ENCODE results near the gene OR5C1. TPM values are rescaled to one million over a fixed set of nuclear protein-coding genes. Genes with fewer than 3 reads are reported as not detected.
A peak's percentile ranks its signal among the peaks of the same experiment; 100 is the strongest.
"Not testable (repeated sequence)": the region's sequence is repeated elsewhere in the genome, so short reads cannot be mapped to it uniquely, and the experiment has no call there.

Gene OR5C1
- total and polyA plus RNA-seq, 7 experiments from 2014 or later = not detected

DNA sequence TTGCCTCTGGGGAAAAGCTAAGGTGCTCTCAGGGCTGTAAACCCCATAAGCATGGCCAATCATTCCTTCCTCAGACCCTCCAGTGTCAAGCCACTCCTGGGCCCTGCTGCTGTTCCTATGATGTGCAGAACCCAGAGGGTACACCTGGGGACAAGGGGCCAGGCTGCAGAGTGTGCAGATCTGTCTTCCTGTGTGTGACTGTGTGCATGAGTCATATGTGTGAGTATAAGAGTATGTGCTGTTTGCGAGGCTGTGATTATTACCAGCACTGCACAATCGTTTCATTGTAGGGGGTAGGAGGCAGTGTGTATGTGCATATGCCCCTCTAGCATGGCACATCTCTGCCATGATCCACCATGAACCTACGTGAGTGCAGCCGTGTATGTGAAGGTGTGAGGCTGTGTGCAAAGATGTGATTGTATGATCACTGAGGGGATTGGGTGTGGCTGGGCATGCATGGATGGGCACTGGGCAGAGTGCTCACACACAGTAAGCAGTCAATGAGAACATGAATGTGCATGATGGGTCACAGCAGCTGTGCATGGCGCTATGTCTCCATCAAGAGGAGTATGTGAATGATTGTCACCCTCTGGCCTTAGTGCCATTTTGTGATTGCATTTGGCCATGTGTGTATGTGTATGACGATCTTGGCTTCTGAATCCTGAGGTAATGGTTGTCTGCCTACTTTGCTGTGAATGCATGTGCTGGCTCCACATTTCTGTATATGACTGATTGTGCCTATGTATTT lies 8.8 kb downstream of the OR5C1 start:
- H3K27ac ChIP-seq (ENCODE audit: low read depth, low read length) = no peak overlapping the region
- Mint-ChIP-seq H3K4me3 (no peak overlapping the region), H3K9me3 (peaks cover 0 to 1% (median 0%) of the 10 kb centered on the region in 11 donors), H3K36me3 (peaks cover 0 to 11% (median 5%) of the 10 kb centered on the region in 5 donors), H3K4me1 (no peaks in the 10 kb centered on the region), H3K27ac (no peak overlapping the region), H3K27me3 (peaks cover 0 to 3% (median 0%) of the 10 kb centered on the region in 5 donors)
- H3K27me3 ChIP-seq (ENCODE audit: control insufficient read depth in 2 of 2, insufficient read depth in 2 of 2, low read length in 2 of 2) = no peaks in the 10 kb centered on the region
- POLR2A ChIA-PET = no interaction called here
- CTCF ChIA-PET = interaction anchor here (0.7 kb wide), 1 partner anchor 366 kb away, joined by 3 read pairs; no protein-coding TSS in a partner anchor
- DNase-seq = no peak
- no peaks in the 10 kb centered on the region for H3K4me1 ChIP-seq (ENCODE audit: control insufficient read depth in 2 of 2, insufficient read depth in 2 of 2, low read length in 2 of 2)
- H3K36me3 ChIP-seq (ENCODE audit: control insufficient read depth in 2 of 3, insufficient read depth in 3 of 3, low read length in 3 of 3) = no peaks in the 10 kb centered on the region
- H3K9me3 ChIP-seq (ENCODE audit: control insufficient read depth in 2 of 3, low read length in 3 of 3) = no peaks in the 10 kb centered on the region
- intact Hi-C loops (cut with micrococcal nuclease) = no loop called here
- no peak overlapping the region for H3K4me3 ChIP-seq (ENCODE audit: low read length)
- no peak for ATAC-seq

DNA sequence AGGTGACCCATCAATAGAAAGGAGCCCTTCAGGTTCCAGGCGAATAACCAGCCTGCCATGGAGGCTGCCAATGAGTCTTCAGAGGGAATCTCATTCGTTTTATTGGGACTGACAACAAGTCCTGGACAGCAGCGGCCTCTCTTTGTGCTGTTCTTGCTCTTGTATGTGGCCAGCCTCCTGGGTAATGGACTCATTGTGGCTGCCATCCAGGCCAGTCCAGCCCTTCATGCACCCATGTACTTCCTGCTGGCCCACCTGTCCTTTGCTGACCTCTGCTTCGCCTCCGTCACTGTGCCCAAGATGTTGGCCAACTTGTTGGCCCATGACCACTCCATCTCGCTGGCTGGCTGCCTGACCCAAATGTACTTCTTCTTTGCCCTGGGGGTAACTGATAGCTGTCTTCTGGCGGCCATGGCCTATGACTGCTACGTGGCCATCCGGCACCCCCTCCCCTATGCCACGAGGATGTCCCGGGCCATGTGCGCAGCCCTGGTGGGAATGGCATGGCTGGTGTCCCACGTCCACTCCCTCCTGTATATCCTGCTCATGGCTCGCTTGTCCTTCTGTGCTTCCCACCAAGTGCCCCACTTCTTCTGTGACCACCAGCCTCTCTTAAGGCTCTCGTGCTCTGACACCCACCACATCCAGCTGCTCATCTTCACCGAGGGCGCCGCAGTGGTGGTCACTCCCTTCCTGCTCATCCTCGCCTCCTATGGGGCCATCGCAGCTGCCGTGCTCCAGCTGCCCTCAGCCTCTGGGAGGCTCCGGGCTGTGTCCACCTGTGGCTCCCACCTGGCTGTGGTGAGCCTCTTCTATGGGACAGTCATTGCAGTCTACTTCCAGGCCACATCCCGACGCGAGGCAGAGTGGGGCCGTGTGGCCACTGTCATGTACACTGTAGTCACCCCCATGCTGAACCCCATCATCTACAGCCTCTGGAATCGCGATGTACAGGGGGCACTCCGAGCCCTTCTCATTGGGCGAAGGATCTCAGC lies 11.6 kb downstream of the OR5C1 start, which contains the start of gene OR1K1:
TSS of gene OR1K1 (plus strand) at position 58 of the 995 bp plus-strand sequence. CDS start at position 58, 0 bp downstream.
- peaks cover 0 to 19% (median 5%) of the 10 kb centered on the region in 5 donors for H3K36me3 Mint-ChIP-seq
- no peak within 1 kb of the TSS for H3K27ac Mint-ChIP-seq
- H3K4me3 Mint-ChIP-seq = no peak within 1 kb of the TSS
- ATAC-seq (no peak), DNase-seq (no peak)
- Histone ChIP-seq H3K27me3 (ENCODE audit: control insufficient read depth in 2 of 2, insufficient read depth in 2 of 2, low read length in 2 of 2) (no peaks in the 10 kb centered on the region), H3K4me1 (ENCODE audit: control insufficient read depth in 2 of 2, insufficient read depth in 2 of 2, low read length in 2 of 2) (no peaks in the 10 kb centered on the region), H3K27ac (ENCODE audit: low read depth, low read length) (no peak within 1 kb of the TSS), H3K9me3 (ENCODE audit: control insufficient read depth in 2 of 3, low read length in 3 of 3) (no peaks in the 10 kb centered on the region), H3K4me3 (ENCODE audit: low read length) (no peak within 1 kb of the TSS), H3K36me3 (ENCODE audit: control insufficient read depth in 2 of 3, insufficient read depth in 3 of 3, low read length in 3 of 3) (no peaks in the 10 kb centered on the region)
- POLR2A ChIA-PET = no interaction called here
- CTCF ChIA-PET = no interaction called here
- H3K9me3 Mint-ChIP-seq = no peaks in the 10 kb centered on the region
- H3K4me1 Mint-ChIP-seq = no peaks in the 10 kb centered on the region
- peaks cover 0 to 3% (median 0%) of the 10 kb centered on the region in 5 donors for H3K27me3 Mint-ChIP-seq
- intact Hi-C loops (cut with micrococcal nuclease) = no loop called here

DNA sequence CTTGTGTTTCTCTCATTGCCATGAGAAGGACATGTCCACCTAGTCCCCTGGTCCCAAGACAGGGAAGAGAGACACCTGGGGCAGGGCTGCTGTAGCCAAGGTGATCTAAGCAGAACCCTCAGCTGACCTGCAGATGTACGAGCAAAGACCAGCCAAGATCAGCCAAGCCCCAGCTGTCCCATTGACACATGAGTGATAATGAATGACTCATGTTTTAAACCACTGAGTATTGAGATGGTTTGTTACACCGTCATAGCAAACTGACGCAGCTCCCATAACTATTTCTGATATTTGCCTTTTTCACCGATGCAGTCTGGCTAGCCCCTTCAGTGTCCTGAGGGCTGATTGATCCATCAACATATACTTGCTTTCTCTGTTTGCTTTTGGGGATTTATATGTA lies 17.9 kb downstream of the OR5C1 start:
- no peak overlapping the region for H3K27ac ChIP-seq (ENCODE audit: low read depth, low read length)
- peaks cover 0 to 18% (median 6%) of the 10 kb centered on the region in 5 donors for H3K36me3 Mint-ChIP-seq
- ChIA-PET POLR2A (no interaction called here), CTCF (interaction anchor here (1.4 to 6.1 kb wide), 2 partner anchors 308 to 342 kb away, joined by 3 to 35 read pairs; no protein-coding TSS in a partner anchor)
- ATAC-seq (no peak), DNase-seq (no peak)
- no peaks in the 10 kb centered on the region for H3K4me1 ChIP-seq (ENCODE audit: control insufficient read depth in 2 of 2, insufficient read depth in 2 of 2, low read length in 2 of 2)
- H3K4me1 Mint-ChIP-seq = peaks cover 3 to 22% (median 7%) of the 10 kb centered on the region in 7 donors
- H3K27me3 Mint-ChIP-seq = no peaks in the 10 kb centered on the region
- peaks cover 0 to 4% (median 0%) of the 10 kb centered on the region in 11 donors for H3K9me3 Mint-ChIP-seq
- peak overlapping the region in 2 of 9 donors; percentile 2 to 18 for H3K27ac Mint-ChIP-seq
- intact Hi-C loops (cut with micrococcal nuclease) = no loop called here
- H3K9me3 ChIP-seq (ENCODE audit: control insufficient read depth in 2 of 3, low read length in 3 of 3) = no peaks in the 10 kb centered on the region
- no peak overlapping the region for H3K4me3 Mint-ChIP-seq
- no peak overlapping the region for H3K4me3 ChIP-seq (ENCODE audit: low read length)
- H3K36me3 ChIP-seq (ENCODE audit: control insufficient read depth in 2 of 3, insufficient read depth in 3 of 3, low read length in 3 of 3) = no peaks in the 10 kb centered on the region
- H3K27me3 ChIP-seq (ENCODE audit: control insufficient read depth in 2 of 2, insufficient read depth in 2 of 2, low read length in 2 of 2) = no peaks in the 10 kb centered on the region

DNA sequence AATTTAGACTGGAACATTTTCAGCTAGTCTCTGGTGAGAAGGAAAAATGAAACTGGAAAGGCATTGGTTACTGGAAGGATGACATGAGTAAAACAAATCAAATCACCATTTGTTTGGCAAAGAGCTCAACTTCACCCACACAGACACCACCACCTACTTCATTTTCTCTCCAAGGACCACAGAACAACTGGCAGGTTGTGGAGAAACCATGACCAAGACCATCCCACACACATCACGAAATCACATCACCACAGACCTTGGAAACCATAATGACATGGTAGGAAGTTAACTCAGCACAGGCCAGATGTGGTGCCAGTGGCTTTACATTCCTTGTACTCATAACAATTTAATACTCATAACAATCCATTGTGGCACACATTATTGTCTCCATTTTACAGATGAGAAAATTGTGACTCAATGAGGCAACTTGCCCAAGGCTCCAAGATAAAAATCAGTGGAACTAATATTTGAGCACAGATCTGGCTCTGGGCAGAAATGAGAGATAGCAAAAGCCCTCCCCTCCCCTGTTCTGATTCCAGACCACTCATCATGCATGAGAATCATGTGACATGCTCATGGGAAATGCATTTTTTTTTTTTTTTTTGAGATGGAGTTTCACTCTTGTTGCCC lies 18.7 kb downstream of the OR5C1 start:
- H3K4me3 Mint-ChIP-seq = no peak overlapping the region
- H3K36me3 ChIP-seq (ENCODE audit: control insufficient read depth in 2 of 3, insufficient read depth in 3 of 3, low read length in 3 of 3) = no peaks in the 10 kb centered on the region

DNA sequence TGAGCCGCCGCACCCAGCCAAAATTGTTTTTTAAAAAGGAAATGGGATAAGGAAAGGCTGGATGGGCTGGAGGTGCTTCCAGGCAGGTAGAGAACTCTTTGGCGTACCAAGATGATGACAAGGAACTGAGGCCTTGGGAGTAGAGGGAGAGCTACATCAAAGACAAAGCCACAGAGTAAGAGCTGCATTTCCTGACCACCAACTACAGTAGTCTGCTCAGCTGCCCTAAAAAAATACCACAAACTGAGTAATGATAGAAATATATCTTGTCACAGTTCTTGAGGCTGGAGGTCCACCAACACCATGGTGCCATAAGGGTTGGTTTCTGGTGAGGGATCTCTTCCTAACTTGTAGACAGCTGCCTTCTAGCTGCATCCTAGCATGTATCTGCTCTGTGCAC lies 19.4 kb downstream of the OR5C1 start:
- no peaks in the 10 kb centered on the region for H3K27me3 Mint-ChIP-seq
- peak overlapping the region in 1 of 10 donors; percentile 16 for H3K4me3 Mint-ChIP-seq
- Histone ChIP-seq H3K4me1 (ENCODE audit: control insufficient read depth in 2 of 2, insufficient read depth in 2 of 2, low read length in 2 of 2) (no peaks in the 10 kb centered on the region), H3K27ac (ENCODE audit: low read depth, low read length) (no peak overlapping the region), H3K27me3 (ENCODE audit: control insufficient read depth in 2 of 2, insufficient read depth in 2 of 2, low read length in 2 of 2) (no peaks in the 10 kb centered on the region), H3K36me3 (ENCODE audit: control insufficient read depth in 2 of 3, insufficient read depth in 3 of 3, low read length in 3 of 3) (no peaks in the 10 kb centered on the region), H3K4me3 (ENCODE audit: low read length) (no peak overlapping the region), H3K9me3 (ENCODE audit: control insufficient read depth in 2 of 3, low read length in 3 of 3) (no peaks in the 10 kb centered on the region)
- peak overlapping the region in 2 of 9 donors; percentile 25 to 28 for H3K27ac Mint-ChIP-seq
- DNase-seq = no peak
- intact Hi-C loops (cut with micrococcal nuclease) = no loop called here
- ChIA-PET POLR2A (no interaction called here), CTCF (interaction anchor here (0.7 to 6.1 kb wide), 8 partner anchors 88 to 711 kb away, joined by 3 to 35 read pairs (median 4); no protein-coding TSS in a partner anchor)
- ATAC-seq = no peak
- H3K4me1 Mint-ChIP-seq = peaks cover 3 to 22% (median 7%) of the 10 kb centered on the region in 7 donors
- peaks cover 0 to 4% (median 0%) of the 10 kb centered on the region in 11 donors for H3K9me3 Mint-ChIP-seq
- peaks cover 0 to 16% (median 6%) of the 10 kb centered on the region in 5 donors for H3K36me3 Mint-ChIP-seq

More for the DNA sequence above, 18.7 kb downstream of the OR5C1 start:
- CTCF ChIA-PET = interaction anchor here (1.4 to 6.1 kb wide), 3 partner anchors 309 to 683 kb away, joined by 3 to 35 read pairs (median 25); no protein-coding TSS in a partner anchor
- H3K4me1 Mint-ChIP-seq = peaks cover 3 to 22% (median 7%) of the 10 kb centered on the region in 7 donors
- no peak for ATAC-seq
- Histone ChIP-seq H3K4me3 (ENCODE audit: low read length) (no peak overlapping the region), H3K27ac (ENCODE audit: low read depth, low read length) (no peak overlapping the region), H3K9me3 (ENCODE audit: control insufficient read depth in 2 of 3, low read length in 3 of 3) (no peaks in the 10 kb centered on the region), H3K27me3 (ENCODE audit: control insufficient read depth in 2 of 2, insufficient read depth in 2 of 2, low read length in 2 of 2) (no peaks in the 10 kb centered on the region), H3K4me1 (ENCODE audit: control insufficient read depth in 2 of 2, insufficient read depth in 2 of 2, low read length in 2 of 2) (no peaks in the 10 kb centered on the region)
- H3K27ac Mint-ChIP-seq = peak overlapping the region in 3 of 9 donors; percentile 2 to 38 (median 18)
- no peaks in the 10 kb centered on the region for H3K27me3 Mint-ChIP-seq
- H3K36me3 Mint-ChIP-seq = peaks cover 0 to 18% (median 6%) of the 10 kb centered on the region in 5 donors
- DNase-seq = peak in 1 of 9 donors; percentile 64
- peaks cover 0 to 4% (median 0%) of the 10 kb centered on the region in 11 donors for H3K9me3 Mint-ChIP-seq
- intact Hi-C loops (cut with micrococcal nuclease) = no loop called here
- POLR2A ChIA-PET = no interaction called here

DNA sequence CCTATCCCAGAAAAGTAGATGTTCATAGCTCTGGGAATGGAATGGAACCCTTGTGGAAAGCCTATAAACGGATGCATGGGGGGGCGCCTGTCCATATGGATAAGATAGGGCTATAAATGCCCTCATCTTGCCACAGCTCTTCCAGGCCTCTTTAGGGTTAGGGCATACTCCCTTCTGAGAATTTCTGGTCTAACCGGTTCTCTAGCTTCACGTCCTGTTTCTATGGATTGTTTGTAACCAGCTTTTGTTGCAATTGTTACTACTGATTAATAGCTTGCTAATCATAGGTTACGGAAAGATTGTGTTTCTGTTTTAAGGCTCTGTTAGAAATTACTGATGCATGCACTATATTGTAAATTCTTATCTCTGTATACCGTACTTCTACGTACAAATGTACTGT lies 20.5 kb downstream of the OR5C1 start:
- H3K27ac ChIP-seq (ENCODE audit: low read depth, low read length); DNase-seq; H3K4me1 ChIP-seq (ENCODE audit: control insufficient read depth in 2 of 2, insufficient read depth in 2 of 2, low read length in 2 of 2); ATAC-seq; H3K4me3 ChIP-seq (ENCODE audit: low read length); H3K27me3 Mint-ChIP-seq; H3K27ac Mint-ChIP-seq; POLR2A ChIA-PET; H3K9me3 ChIP-seq (ENCODE audit: control insufficient read depth in 2 of 3, low read length in 3 of 3); intact Hi-C loops (cut with micrococcal nuclease); H3K36me3 ChIP-seq (ENCODE audit: control insufficient read depth in 2 of 3, insufficient read depth in 3 of 3, low read length in 3 of 3); H3K27me3 ChIP-seq (ENCODE audit: control insufficient read depth in 2 of 2, insufficient read depth in 2 of 2, low read length in 2 of 2); H3K9me3 Mint-ChIP-seq; H3K4me3 Mint-ChIP-seq: not testable (repeated sequence)
- Mint-ChIP-seq H3K4me1 (peaks cover 3 to 22% (median 7%) of the 10 kb centered on the region in 7 donors), H3K36me3 (peaks cover 0 to 16% (median 6%) of the 10 kb centered on the region in 5 donors)
- CTCF ChIA-PET = interaction anchor here (0.6 to 6.1 kb wide), 8 partner anchors 10 to 1957 kb away, joined by 3 to 35 read pairs (median 5); no protein-coding TSS in a partner anchor
